Transverse colon (tissue), 4 donors: ENCODE results near the gene RAD51AP1. TPM values are rescaled to one million over a fixed set of nuclear protein-coding genes. Genes with fewer than 3 reads are reported as not detected.

Experiments used
- DNase-seq: peaks from one replicate; pipeline ENCODE4 v3.0.0-alpha.2; 2019
- H3K27ac ChIP-seq, 4 donors: fragments of 200-600 bp; sonication (generic); 2 replicates each; pipeline ENCODE4 v1.5.1; 2016 to 2018; ENCODE audit warnings: inconsistent platforms in 4 of 4
- H3K27me3 ChIP-seq: fragments of 200-600 bp; sonication (generic); 2 replicates; pipeline ENCODE4 v1.5.1; 2017; ENCODE audit warnings: inconsistent platforms
- H3K36me3 ChIP-seq, 4 donors: fragments of 200-600 bp; sonication (generic); 2 replicates each; pipeline ENCODE4 v1.5.1; 2017 to 2019; ENCODE audit warnings: inconsistent platforms in 4 of 4
- H3K4me1 ChIP-seq, 4 donors: fragments of 200-600 bp; sonication (generic); 2 replicates each; pipeline ENCODE4 v1.5.1; 2017 to 2020; ENCODE audit warnings: inconsistent platforms in 4 of 4
- H3K4me3 ChIP-seq, 4 donors: fragments of 200-600 bp; sonication (generic); 1 replicate in 1 of 4; 2 replicates in 3 of 4; pipeline versions ENCODE4 v1.5.1 to v1.6.1; 2017 to 2019; ENCODE audit warnings: inconsistent platforms in 4 of 4
- H3K9me3 ChIP-seq, 2 donors: fragments of 200-600 bp; sonication (generic); 2 replicates each; pipeline ENCODE4 v1.5.1; 2017 to 2019; ENCODE audit warnings: inconsistent platforms in 2 of 2
- CTCF ChIP-seq, 5 experiments: fragments of 200-600 bp in 3 of 5; fragments of 450-650 bp in 2 of 5; sonication (generic) in 3 of 5; IDR thresholded peaks; 1 replicate in 2 of 5; 2 replicates in 3 of 5; pipeline ENCODE4 v1.5.1; 2016 to 2017; ENCODE audit warnings: antibody characterized with exemption in 5 of 5, inconsistent platforms in 3 of 5, mild to moderate bottlenecking in 2 of 5, moderate library complexity in 1 of 5
- EP300 ChIP-seq: sonication (generic); formaldehyde crosslinking; IDR thresholded peaks from one replicate; pipeline ENCODE4 v1.6.1; 2017; ENCODE audit warnings: antibody characterized with exemption, low read depth
- POLR2A ChIP-seq: fragments of 450-650 bp; IDR thresholded peaks from one replicate; pipeline ENCODE4 v1.6.1; 2016; ENCODE audit warnings: antibody characterized with exemption, mild to moderate bottlenecking, moderate library complexity
- POLR2AphosphoS5 ChIP-seq, 3 donors: sonication (generic); formaldehyde crosslinking; IDR thresholded peaks; one replicate each; pipeline ENCODE4 v1.6.1; 2016; ENCODE audit warnings: antibody characterized with exemption in 3 of 3
- WGBS, 2 donors: methylation state at CpG; one replicate each; pipeline ENCODE4 v1.1.5; 2018; ENCODE audit warnings: low coverage in 1 of 2; 5-methylcytosine and 5-hydroxymethylcytosine counted together
- in situ Hi-C, 4 donors: fragments of 200-750 bp; cut with MboI; loops; one replicate each; pipeline versions ENCODE4 v1.15.0 to v1.15.1; 2017; ENCODE audit warnings: low sequenced_read_pairs in 3 of 4, low pct_ligation_motif_present in 1 of 4, low pct_unique_long_range_greater_than_20kb in 1 of 4
- intact Hi-C: fragments of 100-400 bp; cut with DNase I; formaldehyde crosslinking; loops from one replicate; pipeline ENCODE4 v1.15.1; 2023; ENCODE audit warnings: low total_unique reads
- total RNA-seq, 4 donors: library from RNA; depleted of rRNA; stranded (reverse); fragments of >200 nt; gene quantifications; one replicate each; pipeline ENCODE4 v1.1.0, GENCODE V29; 2016

Gene RAD51AP1
- total RNA-seq, 4 donors from 2014 or later: 1.9 to 2.7 (median 2.4) TPM; not detected in 1

GRCh38 chr12:4609071-4609470 is 70.4 kb downstream of the RAD51AP1 start:
- TF ChIP-seq CTCF (IDR thresholded peaks at IDR 0.05): no peak
- TF ChIP-seq POLR2A: no peak
- TF ChIP-seq POLR2AphosphoS5 (IDR thresholded peaks at IDR 0.05): no peak
- no peak for TF ChIP-seq EP300
- Histone ChIP-seq H3K9me3 (no peaks in the 10 kb centered on the region), H3K27ac (no peak overlapping the region), H3K4me1 (peaks cover 0 to 18% (median 2%) of the 10 kb centered on the region in 4 donors), H3K4me3 (no peak overlapping the region), H3K27me3 (no peaks in the 10 kb centered on the region), H3K36me3 (peaks cover 0 to 31% (median 15%) of the 10 kb centered on the region in 4 donors)
- intact Hi-C loops (no loop called here), in situ Hi-C loops (no loop called here)
- WGBS, 2 donors: 92 to 95% methylated on average over 4 to 9 of the region's 9 CpGs
- no peak for DNase-seq

Other genes with a start within 250 kb of the RAD51AP1 start
- gene TIGAR, start 217.7 kb upstream of the RAD51AP1 start, total RNA-seq: 10 to 100 TPM in 1 of 4 donors, 1 to 10 TPM in 3; 2.6 to 26.6 (median 4.4) TPM
- not detected for gene FGF23, start 159.2 kb upstream of the RAD51AP1 start, total RNA-seq
- not detected for gene FGF6, start 93.1 kb upstream of the RAD51AP1 start, total RNA-seq
- gene DYRK4, start 23.3 kb downstream of the RAD51AP1 start, total RNA-seq: 100 to 1,000 TPM in 1 of 4 donors, 10 to 100 TPM in 3; 20.3 to 120 (median 22.4) TPM
- 1 to 10 TPM in 2 of 4 donors, not detected in 2; 1.6 to 1.8 TPM for gene AKAP3, start 110.2 kb downstream of the RAD51AP1 start, total RNA-seq
- gene NDUFA9, start 110.2 kb downstream of the RAD51AP1 start, total RNA-seq: 10 to 100 TPM; 43.8 to 99.9 (median 61.2) TPM
- 10 to 100 TPM in 2 of 4 donors, 1 to 10 TPM in 2; 3.5 to 43.2 (median 14.2) TPM for gene GALNT8, start 181.5 kb downstream of the RAD51AP1 start, total RNA-seq